ENCODE results near the gene ZNF367. TPM values are rescaled to one million over a fixed set of nuclear protein-coding genes. Genes with fewer than 3 reads are reported as not detected.

ZNF367 gene
- total RNA-seq, 1 donor from 2014 or later = 7.2 TPM

- peaks cover 5% of the 10 kb centered on the region for H3K9me3 Mint-ChIP-seq
- no peaks in the 10 kb centered on the region for H3K27me3 Mint-ChIP-seq
- no peaks in the 10 kb centered on the region for H3K36me3 Mint-ChIP-seq
- TF ChIP-seq, protein P1, sequence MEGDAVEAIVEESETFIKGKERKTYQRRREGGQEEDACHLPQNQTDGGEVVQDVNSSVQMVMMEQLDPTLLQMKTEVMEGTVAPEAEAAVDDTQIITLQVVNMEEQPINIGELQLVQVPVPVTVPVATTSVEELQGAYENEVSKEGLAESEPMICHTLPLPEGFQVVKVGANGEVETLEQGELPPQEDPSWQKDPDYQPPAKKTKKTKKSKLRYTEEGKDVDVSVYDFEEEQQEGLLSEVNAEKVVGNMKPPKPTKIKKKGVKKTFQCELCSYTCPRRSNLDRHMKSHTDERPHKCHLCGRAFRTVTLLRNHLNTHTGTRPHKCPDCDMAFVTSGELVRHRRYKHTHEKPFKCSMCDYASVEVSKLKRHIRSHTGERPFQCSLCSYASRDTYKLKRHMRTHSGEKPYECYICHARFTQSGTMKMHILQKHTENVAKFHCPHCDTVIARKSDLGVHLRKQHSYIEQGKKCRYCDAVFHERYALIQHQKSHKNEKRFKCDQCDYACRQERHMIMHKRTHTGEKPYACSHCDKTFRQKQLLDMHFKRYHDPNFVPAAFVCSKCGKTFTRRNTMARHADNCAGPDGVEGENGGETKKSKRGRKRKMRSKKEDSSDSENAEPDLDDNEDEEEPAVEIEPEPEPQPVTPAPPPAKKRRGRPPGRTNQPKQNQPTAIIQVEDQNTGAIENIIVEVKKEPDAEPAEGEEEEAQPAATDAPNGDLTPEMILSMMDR (conservative IDR thresholded peaks at IDR 0.05) = no peak
- no peak for DNase-seq (ENCODE audit: extremely low spot score, unreplicated experiment)
- no peak overlapping the region for H3K4me3 Mint-ChIP-seq
- H3K27ac Mint-ChIP-seq = no peak overlapping the region
- H3K4me1 Mint-ChIP-seq (ENCODE audit: unreplicated experiment) = no peaks in the 10 kb centered on the region
Observed at GRCh38 chr9:96437454-96437853, 19.3 kb upstream of the ZNF367 start.

DNA sequence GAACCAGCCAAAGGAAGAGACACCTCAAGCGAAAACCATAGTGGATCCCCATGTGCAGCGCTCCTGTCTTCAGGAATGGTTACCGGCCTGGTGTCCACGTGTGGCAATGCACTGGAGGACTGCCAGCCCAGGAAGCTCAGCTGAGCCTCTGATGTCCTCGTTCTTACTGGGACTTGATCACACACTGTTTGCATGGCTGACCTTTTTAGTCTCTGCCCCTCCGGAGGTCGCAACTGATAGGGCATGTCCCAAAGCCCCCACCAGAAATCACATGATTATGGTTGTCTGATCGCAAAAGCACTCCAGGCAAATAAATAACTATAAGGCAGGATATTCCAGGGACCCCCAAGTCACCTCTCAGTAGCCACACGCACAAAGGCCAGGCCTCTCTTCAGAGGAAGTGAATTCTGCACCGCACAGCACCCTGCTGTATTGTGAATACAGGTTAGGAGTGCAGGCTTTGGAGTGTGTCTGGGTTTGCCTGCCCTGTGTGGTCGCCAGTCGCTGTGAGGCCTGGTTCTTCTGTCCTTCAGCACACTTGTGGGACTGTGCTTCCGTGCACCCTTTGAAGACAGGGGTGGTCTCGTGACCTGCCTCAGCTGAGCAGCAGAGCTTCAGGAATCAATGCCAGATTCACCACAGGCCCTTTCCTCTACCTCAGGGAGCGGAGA is 18.4 kb upstream of the ZNF367 start:
- TF ChIP-seq, protein P1 (conservative IDR thresholded peaks at IDR 0.05) = no peak
- peaks cover 5% of the 10 kb centered on the region for H3K9me3 Mint-ChIP-seq
- H3K4me3 Mint-ChIP-seq = no peak overlapping the region
- no peaks in the 10 kb centered on the region for H3K4me1 Mint-ChIP-seq (ENCODE audit: unreplicated experiment)
- no peak for DNase-seq (ENCODE audit: extremely low spot score, unreplicated experiment)
- no peaks in the 10 kb centered on the region for H3K27me3 Mint-ChIP-seq
- H3K27ac Mint-ChIP-seq = no peak overlapping the region
- no peaks in the 10 kb centered on the region for H3K36me3 Mint-ChIP-seq

GRCh38 chr9:96436063-96436455 is 17.9 kb upstream of the ZNF367 start:
- H3K4me3 Mint-ChIP-seq = no peak overlapping the region
- no peaks in the 10 kb centered on the region for H3K36me3 Mint-ChIP-seq
- no peaks in the 10 kb centered on the region for H3K4me1 Mint-ChIP-seq (ENCODE audit: unreplicated experiment)
- no peaks in the 10 kb centered on the region for H3K27me3 Mint-ChIP-seq
- H3K27ac Mint-ChIP-seq = no peak overlapping the region
- no peak for DNase-seq (ENCODE audit: extremely low spot score, unreplicated experiment)
- TF ChIP-seq, protein P1 (conservative IDR thresholded peaks at IDR 0.05) = no peak
- peaks cover 5% of the 10 kb centered on the region for H3K9me3 Mint-ChIP-seq

DNA sequence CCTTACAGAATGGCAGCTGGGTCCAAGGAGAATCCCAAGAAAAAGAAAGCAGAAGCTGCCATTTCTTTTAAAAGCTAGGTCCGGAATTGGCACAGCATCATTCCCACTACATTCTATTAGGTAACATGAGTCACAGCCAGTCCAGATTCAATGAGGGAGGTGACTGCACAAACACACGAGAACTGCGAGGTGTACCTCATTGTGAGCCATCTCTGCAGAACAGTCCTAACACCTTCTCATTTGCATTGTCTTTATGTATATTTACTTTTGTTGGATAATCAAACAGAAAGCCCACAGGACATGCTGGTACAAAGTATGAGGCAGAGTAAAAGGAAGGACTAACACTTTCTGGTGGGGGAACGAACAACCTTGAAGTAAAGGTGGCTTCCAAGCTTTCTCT is 17.2 kb upstream of the ZNF367 start:
- Mint-ChIP-seq H3K4me3 (no peak overlapping the region), H3K9me3 (peaks cover 5% of the 10 kb centered on the region), H3K27ac (no peak overlapping the region), H3K36me3 (no peaks in the 10 kb centered on the region), H3K4me1 (ENCODE audit: unreplicated experiment) (no peaks in the 10 kb centered on the region), H3K27me3 (no peaks in the 10 kb centered on the region)
- TF ChIP-seq, protein P1 (conservative IDR thresholded peaks at IDR 0.05) = no peak
- no peak for DNase-seq (ENCODE audit: extremely low spot score, unreplicated experiment)

DNA sequence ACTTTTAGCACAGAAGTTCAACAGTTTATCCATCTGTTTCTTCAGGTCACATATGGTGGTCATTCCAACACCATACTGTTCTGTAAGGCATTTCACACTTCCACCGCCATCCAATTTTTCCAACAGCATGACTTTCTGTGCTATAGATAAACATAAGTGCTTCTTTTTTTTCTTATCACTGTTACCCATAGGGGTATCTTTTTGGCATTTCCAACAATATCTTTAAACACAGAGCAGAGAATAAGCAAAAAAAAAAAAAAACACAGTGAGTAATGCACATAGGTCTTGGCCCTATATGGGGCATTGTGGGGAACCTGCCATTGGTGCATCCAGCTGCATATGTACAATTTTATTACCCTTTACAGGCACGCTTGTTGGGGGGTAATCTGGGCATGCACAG is 12.2 kb upstream of the ZNF367 start:
- Mint-ChIP-seq H3K4me1 (ENCODE audit: unreplicated experiment) (no peaks in the 10 kb centered on the region), H3K36me3 (no peaks in the 10 kb centered on the region), H3K9me3 (no peaks in the 10 kb centered on the region), H3K4me3 (no peak overlapping the region), H3K27ac (no peak overlapping the region), H3K27me3 (no peaks in the 10 kb centered on the region)
- DNase-seq (ENCODE audit: extremely low spot score, unreplicated experiment) = no peak
- TF ChIP-seq, protein P1 (conservative IDR thresholded peaks at IDR 0.05) = no peak

Measured in type B pancreatic cell (in vitro differentiated cells).